AG04449 (cell line): ENCODE results near the gene FLNB.
A peak's percentile ranks its signal among the peaks of the same experiment; 100 is the strongest.

Experiments used
- CTCF ChIA-PET: fragments of 350-600 bp; formaldehyde crosslinking; extraction: SDS; loops from one replicate; lab custom pipeline; 2021; ENCODE audit warnings: antibody characterized with exemption; lab: Yijun Ruan, JAX
- POLR2A ChIA-PET: fragments of 400-600, 350-600 bp; formaldehyde crosslinking; extraction: SDS; loops from one replicate; lab custom pipeline; 2020; ENCODE audit warnings: antibody characterized with exemption, inconsistent platforms; lab: Yijun Ruan, JAX
- DNase-seq: peaks from one replicate; pipeline ENCODE4 v3.0.0-alpha.2; 2010; ENCODE audit warnings: low read depth, low spot score
- H3K4me3 ChIP-seq: 2 replicates; pipeline ENCODE4 v1.5.1; 2011; ENCODE audit warnings: low read depth, mild to moderate bottlenecking, control low read depth, low read length
- CTCF ChIP-seq: IDR thresholded peaks from one replicate; pipeline ENCODE4 v1.5.1; 2011; ENCODE audit warnings: mild to moderate bottlenecking, moderate library complexity, low read length, control low read depth, inconsistent platforms; ENCODE audit not compliant: insufficient read depth; ENCODE audit errors: missing control alignments

The FLNB gene

GRCh38 chr3:58013973-58014649 is 5.9 kb downstream of the FLNB start:
- CTCF ChIA-PET: interaction anchor here (0.8 to 2.5 kb wide), 7 partner anchors 11 to 164 kb away, joined by 3 to 8 read pairs (median 4); no protein-coding TSS in a partner anchor
- POLR2A ChIA-PET: interaction anchor here (0.5 to 1.2 kb wide), 5 partner anchors 9 to 45 kb away, joined by 3 to 7 read pairs (median 6); no protein-coding TSS in a partner anchor
- DNase-seq: peak; percentile 86
- H3K4me3 ChIP-seq: peak overlapping the region; percentile 39
- no peak for TF ChIP-seq CTCF

- DNase-seq: no peak
- H3K4me3 ChIP-seq: no peak overlapping the region
- CTCF ChIA-PET: interaction anchor here (0.6 kb wide), 1 partner anchor 53 kb away, joined by 3 read pairs; no protein-coding TSS in a partner anchor
- TF ChIP-seq CTCF: no peak
- POLR2A ChIA-PET: no interaction called here
These were observed 7.3 kb downstream of the FLNB start for GRCh38 chr3:58015520-58015915.

GRCh38 chr3:58016710-58017109 is 8.5 kb downstream of the FLNB start:
- ChIA-PET POLR2A (no interaction called here), CTCF (interaction anchor here (0.9 to 1.3 kb wide), 3 partner anchors 10 to 12 kb away, joined by 3 to 4 read pairs (median 3); no protein-coding TSS in a partner anchor)
- DNase-seq: no peak
- no peak for TF ChIP-seq CTCF
- H3K4me3 ChIP-seq: no peak overlapping the region

GRCh38 chr3:58018892-58019742 is 10.9 kb downstream of the FLNB start:
- POLR2A ChIA-PET: interaction anchor here (1.0 kb wide), 1 partner anchor 10 kb away, joined by 3 read pairs; no protein-coding TSS in a partner anchor
- no peak overlapping the region for H3K4me3 ChIP-seq
- CTCF ChIA-PET: interaction anchor here (0.6 to 2.8 kb wide), 11 partner anchors 10 to 621 kb away, joined by 3 to 16 read pairs (median 4); no protein-coding TSS in a partner anchor
- TF ChIP-seq CTCF: no peak
- DNase-seq: no peak

GRCh38 chr3:58020783-58021071 is 12.5 kb downstream of the FLNB start:
- POLR2A ChIA-PET: no interaction called here
- CTCF ChIA-PET: interaction anchor here (0.8 to 2.8 kb wide), 5 partner anchors 9 to 623 kb away, joined by 3 to 16 read pairs (median 3); no protein-coding TSS in a partner anchor
- no peak for TF ChIP-seq CTCF

More at GRCh38 chr3:58020783-58021071, 12.5 kb downstream of the FLNB start:
- no peak for DNase-seq
- no peak overlapping the region for H3K4me3 ChIP-seq
